Skeletal muscle satellite cell (primary cell): ENCODE measurements around the gene PRSS12.

ENCODE experiments used
- H3K27me3 ChIP-seq: 2 replicates; pipeline ENCODE4 v1.7.0; 2013; ENCODE audit warnings: low read length; ENCODE audit not compliant: control insufficient read depth, insufficient read depth
- H3K36me3 ChIP-seq: 2 replicates; pipeline ENCODE4 v1.7.0; 2013; ENCODE audit warnings: mild to moderate bottlenecking, control low read depth, low read length; ENCODE audit not compliant: insufficient read depth
- H3K4me1 ChIP-seq: 2 replicates; pipeline ENCODE4 v1.7.0; 2013; ENCODE audit warnings: low read length; ENCODE audit not compliant: control insufficient read depth, insufficient read depth
- H3K4me2 ChIP-seq: 2 replicates; pipeline ENCODE4 v1.7.0; 2013; ENCODE audit warnings: mild to moderate bottlenecking, low read length
- H3K4me3 ChIP-seq: 2 replicates; pipeline ENCODE4 v1.7.0; 2013; ENCODE audit warnings: low read length
- H3K9ac ChIP-seq: 2 replicates; pipeline ENCODE4 v1.7.0; 2013; ENCODE audit warnings: mild to moderate bottlenecking, low read depth, low read length, moderate library complexity
- H3K9me3 ChIP-seq: replicated peaks from 2 replicates; pipeline ENCODE4 v1.7.0; 2013; ENCODE audit warnings: mild to moderate bottlenecking, control low read depth, low read length

PRSS12 gene

DNA sequence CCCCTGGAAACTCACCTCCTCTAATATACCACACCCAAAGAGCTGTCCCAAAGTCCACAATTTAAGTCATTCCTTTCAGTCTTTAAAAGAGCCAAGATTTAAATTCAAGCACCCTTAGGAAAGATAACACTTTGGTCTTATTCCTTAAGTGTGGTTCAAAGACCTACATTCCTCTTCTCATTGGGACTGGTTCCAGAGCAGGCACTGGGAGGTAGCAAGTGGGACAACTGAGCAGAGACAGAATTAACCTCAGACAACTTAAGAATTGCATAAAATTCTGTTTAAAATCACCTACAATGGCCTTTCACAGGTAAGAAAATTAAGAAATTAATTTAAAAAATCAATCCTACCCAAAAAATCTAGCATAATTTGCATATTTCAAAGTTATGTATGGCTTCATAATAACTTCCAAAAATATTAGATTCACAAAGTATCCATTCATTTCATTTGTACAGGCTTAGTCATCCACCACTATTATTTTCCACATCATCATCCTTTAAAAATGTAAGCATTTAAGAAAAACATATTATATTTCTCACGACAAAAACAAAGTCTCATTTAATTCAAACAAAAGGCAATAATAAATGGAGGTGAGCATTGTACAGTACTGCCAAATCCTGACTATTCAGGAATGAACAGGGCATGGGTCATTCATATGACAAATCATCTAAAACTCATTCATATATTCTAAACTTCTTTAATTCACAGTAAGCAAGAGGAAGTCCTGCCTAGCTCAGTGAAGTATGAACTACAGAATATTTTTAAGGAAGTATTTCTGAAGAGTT lies 13.6 kb downstream of the PRSS12 start:
- H3K9ac ChIP-seq: peak overlapping the region; percentile 59
- no peaks in the 10 kb centered on the region for H3K27me3 ChIP-seq
- H3K36me3 ChIP-seq: no peaks in the 10 kb centered on the region
- peak overlapping the region; percentile 4 for H3K4me3 ChIP-seq
- H3K4me1 ChIP-seq: peaks cover 44% of the 10 kb centered on the region
- H3K4me2 ChIP-seq: peak overlapping the region; percentile 64
- H3K9me3 ChIP-seq: no peaks in the 10 kb centered on the region

DNA sequence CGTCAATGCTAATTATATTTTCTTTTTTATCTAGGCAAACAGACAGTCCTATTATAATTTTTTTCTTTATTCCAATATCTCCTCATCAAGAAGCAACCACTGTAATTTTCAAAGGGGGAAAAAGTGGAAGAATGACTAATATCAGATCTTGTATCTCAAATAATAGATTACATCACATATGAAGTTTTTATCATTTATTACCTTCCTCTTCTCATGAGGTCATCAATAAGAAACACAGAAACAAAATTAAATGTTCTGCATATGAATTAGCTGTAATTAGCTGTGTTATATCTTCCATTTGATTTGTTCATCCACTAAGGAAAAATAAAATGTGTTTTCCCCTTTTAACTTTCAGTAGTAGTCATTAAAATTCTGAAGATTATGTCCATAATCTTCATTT lies 14.3 kb downstream of the PRSS12 start:
- no peaks in the 10 kb centered on the region for H3K36me3 ChIP-seq
- H3K4me1 ChIP-seq: peaks cover 44% of the 10 kb centered on the region
- no peaks in the 10 kb centered on the region for H3K9me3 ChIP-seq
- H3K4me2 ChIP-seq: peak overlapping the region; percentile 64
- H3K9ac ChIP-seq: peak overlapping the region; percentile 59
- H3K4me3 ChIP-seq: peak overlapping the region; percentile 4
- no peaks in the 10 kb centered on the region for H3K27me3 ChIP-seq

DNA sequence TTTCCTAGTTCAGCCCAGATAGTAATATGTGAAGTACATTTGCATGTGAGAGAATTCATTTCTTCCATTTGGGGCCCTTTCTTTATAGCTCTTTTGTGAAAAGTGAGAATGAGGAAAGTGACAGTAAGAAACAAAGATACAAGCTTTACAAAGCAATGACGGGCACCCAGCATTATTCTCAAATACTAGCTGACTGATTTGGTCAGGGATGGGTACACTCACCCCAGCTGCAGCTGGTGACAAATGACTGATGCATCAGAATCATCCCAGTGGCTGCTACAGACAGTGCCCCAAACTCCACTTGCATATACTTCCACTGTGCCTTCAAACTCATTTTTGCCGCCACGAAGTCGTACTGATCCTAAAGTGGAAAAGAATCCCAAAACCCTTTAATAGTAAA lies 14.8 kb downstream of the PRSS12 start:
- no peak overlapping the region for H3K9ac ChIP-seq
- no peaks in the 10 kb centered on the region for H3K36me3 ChIP-seq
- peaks cover 44% of the 10 kb centered on the region for H3K4me1 ChIP-seq
- H3K9me3 ChIP-seq: no peaks in the 10 kb centered on the region
- H3K4me2 ChIP-seq: peak overlapping the region; percentile 31
- H3K4me3 ChIP-seq: no peak overlapping the region
- H3K27me3 ChIP-seq: no peaks in the 10 kb centered on the region

DNA sequence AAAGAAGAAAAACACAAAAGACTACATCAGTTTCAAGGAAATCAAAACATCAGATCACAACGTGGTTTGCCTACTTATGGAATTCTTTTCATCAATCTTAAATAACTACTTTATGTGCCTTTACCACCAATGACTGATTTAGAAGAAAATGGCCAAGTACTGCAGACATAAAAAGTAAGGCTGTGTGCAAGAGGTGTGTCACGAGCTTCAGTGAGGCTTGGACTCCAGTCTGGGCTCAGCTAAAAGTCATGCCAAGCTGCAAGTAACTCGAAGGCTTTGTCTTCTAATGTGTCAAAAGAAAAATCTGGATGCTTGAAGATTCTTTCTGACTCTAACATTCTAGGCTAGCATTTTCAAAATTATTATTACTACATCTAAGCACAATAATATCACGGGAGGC lies 17.0 kb downstream of the PRSS12 start:
- no peak overlapping the region for H3K4me3 ChIP-seq
- peak overlapping the region; percentile 36 for H3K4me2 ChIP-seq
- H3K9ac ChIP-seq: no peak overlapping the region
- peaks cover 44% of the 10 kb centered on the region for H3K4me1 ChIP-seq
- H3K27me3 ChIP-seq: no peaks in the 10 kb centered on the region
- no peaks in the 10 kb centered on the region for H3K9me3 ChIP-seq
- peaks cover 4% of the 10 kb centered on the region for H3K36me3 ChIP-seq

DNA sequence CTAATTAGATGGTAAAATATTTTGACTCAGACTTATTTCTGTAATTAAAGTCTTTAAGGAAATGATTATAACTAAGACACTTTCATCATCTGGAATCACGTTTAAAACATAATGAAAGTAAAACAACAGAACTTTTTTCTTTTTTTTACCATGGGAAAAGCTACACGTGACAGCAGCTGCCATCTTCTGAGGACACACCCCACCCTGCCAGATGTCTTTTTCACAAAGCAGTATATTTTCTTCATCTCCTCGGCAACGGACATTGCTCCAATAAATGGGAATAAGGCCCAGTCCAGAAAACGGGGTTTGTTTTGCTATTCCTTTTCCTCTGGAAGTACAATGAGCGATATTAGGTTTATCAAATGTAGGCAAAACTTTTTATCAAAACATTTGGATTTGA lies 17.5 kb downstream of the PRSS12 start:
- Histone ChIP-seq H3K36me3 (peaks cover 4% of the 10 kb centered on the region), H3K9ac (no peak overlapping the region), H3K9me3 (no peaks in the 10 kb centered on the region), H3K4me3 (no peak overlapping the region), H3K4me1 (peaks cover 40% of the 10 kb centered on the region), H3K27me3 (no peaks in the 10 kb centered on the region), H3K4me2 (peak overlapping the region; percentile 36)

DNA sequence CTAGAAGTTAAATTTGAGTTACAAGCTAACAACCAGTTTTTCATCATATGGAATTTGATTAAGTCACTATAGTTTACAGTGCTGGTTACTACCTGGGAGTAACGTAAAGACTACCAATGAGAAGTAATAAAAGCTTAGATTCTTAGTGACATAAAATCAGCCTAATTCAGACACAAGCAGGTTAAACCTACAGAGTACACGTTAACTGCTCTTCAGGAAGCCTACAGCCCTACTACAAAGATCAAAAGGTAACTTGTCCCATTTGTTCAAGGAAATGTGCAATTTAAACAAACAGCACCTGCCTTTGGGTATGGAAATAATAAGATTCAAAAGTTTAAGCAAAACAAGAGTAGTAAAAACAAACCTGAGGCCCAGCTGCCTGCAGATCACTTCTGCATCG lies 21.5 kb downstream of the PRSS12 start:
- no peaks in the 10 kb centered on the region for H3K9me3 ChIP-seq
- H3K27me3 ChIP-seq: no peaks in the 10 kb centered on the region
- H3K4me2 ChIP-seq: no peak overlapping the region
- no peak overlapping the region for H3K9ac ChIP-seq
- peaks cover 4% of the 10 kb centered on the region for H3K36me3 ChIP-seq
- no peak overlapping the region for H3K4me3 ChIP-seq
- peaks cover 7% of the 10 kb centered on the region for H3K4me1 ChIP-seq

DNA sequence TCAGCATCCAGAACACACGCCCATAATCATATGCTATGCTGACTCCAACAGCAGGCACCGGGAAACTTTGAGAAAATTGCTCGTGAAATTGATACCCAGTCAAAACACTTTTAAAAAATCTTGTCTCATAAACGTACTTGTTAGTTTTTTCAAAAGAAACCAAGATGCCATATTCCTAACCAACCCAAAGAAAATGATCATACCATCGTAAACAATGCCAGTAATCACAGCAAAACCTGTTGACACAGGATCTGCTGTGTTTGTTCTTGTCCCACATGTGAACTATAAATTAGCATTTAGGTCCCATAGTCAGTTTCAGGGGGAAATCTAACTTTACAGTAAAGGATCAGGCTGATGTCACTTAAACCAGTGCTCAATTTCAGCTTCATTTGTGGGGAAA lies 23.0 kb downstream of the PRSS12 start:
- Histone ChIP-seq H3K4me3 (no peak overlapping the region), H3K4me1 (no peaks in the 10 kb centered on the region), H3K4me2 (no peak overlapping the region)

DNA sequence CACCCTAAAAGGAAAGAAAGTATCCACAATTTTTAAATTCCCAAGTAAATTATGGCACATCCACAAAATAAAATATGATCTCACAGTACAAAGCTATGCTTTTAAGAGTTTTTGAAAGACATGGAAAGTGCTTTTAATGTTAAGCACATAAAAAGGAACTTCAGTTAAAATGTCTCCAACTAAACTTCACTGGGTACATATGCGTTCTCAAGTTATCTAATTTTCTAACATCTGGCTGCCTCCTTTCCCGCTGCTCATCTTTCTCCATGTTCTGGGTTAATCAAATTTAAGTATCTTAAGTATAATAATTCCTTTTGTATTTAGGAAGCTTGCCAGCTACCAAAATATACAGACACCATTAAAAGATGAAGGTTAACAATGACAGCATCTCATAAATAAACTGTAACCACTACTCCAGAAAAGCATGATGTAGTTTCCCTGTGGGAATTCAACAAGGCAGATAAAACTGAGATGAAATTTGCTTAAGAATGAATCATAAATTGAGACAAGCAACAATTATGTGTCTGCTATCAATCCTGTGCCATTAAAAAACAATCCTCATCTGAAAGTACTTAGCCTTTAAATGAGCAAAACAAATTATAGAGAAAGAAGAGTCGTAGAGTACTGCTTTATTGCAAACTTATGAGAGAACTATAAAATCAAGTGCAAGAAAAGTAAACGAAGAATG lies 25.1 kb downstream of the PRSS12 start:
- Histone ChIP-seq H3K4me1 (no peaks in the 10 kb centered on the region), H3K4me2 (no peak overlapping the region), H3K4me3 (no peak overlapping the region), H3K36me3 (peaks cover 4% of the 10 kb centered on the region), H3K9ac (no peak overlapping the region), H3K27me3 (no peaks in the 10 kb centered on the region), H3K9me3 (no peaks in the 10 kb centered on the region)

More for the DNA sequence above, 23.0 kb downstream of the PRSS12 start:
- Histone ChIP-seq H3K9ac (no peak overlapping the region), H3K27me3 (no peaks in the 10 kb centered on the region), H3K9me3 (no peaks in the 10 kb centered on the region), H3K36me3 (peaks cover 4% of the 10 kb centered on the region)

DNA sequence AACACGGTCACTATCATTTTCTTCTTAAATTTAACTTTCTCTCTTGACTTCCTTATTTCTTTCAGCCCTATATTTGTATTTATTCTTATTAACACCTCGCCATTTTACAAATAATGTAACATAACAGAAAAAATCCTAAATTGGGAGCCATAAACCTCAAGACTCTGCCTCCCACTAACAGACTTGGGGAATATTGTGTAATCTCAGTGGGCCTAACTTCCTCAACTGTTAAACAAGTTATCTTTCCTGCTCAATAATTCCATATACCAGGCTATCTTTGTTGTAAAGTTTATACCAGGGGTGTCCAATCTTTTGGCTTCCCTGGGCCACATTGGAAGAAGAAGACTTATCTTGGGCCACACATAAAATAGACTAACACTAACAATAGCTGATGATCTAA lies 26.2 kb downstream of the PRSS12 start:
- Histone ChIP-seq H3K4me1 (no peaks in the 10 kb centered on the region), H3K9me3 (no peaks in the 10 kb centered on the region), H3K4me3 (no peak overlapping the region), H3K27me3 (no peaks in the 10 kb centered on the region), H3K9ac (no peak overlapping the region), H3K36me3 (peaks cover 4% of the 10 kb centered on the region), H3K4me2 (no peak overlapping the region)

DNA sequence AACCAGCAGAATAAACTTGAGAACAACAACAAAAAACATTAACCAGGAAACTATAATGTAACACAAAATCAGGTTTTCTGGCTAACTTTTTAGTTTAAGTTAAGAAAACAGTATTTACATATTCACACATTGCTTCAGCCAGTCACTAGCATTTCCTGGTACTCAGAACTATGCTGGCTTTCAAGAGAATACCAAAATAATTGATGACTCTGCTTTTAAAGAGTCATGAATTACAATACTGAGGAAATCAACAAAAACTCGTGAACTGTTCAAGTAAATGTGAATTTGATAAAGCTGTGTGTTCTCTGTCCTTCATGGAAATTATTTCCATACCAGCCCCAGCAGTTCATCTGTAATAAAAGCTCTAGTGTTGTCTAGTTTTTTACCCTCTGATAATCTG lies 27.4 kb downstream of the PRSS12 start:
- no peaks in the 10 kb centered on the region for H3K36me3 ChIP-seq
- no peaks in the 10 kb centered on the region for H3K4me1 ChIP-seq
- H3K9me3 ChIP-seq: no peaks in the 10 kb centered on the region
- H3K4me3 ChIP-seq: no peak overlapping the region
- H3K4me2 ChIP-seq: no peak overlapping the region
- H3K27me3 ChIP-seq: no peaks in the 10 kb centered on the region
- H3K9ac ChIP-seq: no peak overlapping the region

DNA sequence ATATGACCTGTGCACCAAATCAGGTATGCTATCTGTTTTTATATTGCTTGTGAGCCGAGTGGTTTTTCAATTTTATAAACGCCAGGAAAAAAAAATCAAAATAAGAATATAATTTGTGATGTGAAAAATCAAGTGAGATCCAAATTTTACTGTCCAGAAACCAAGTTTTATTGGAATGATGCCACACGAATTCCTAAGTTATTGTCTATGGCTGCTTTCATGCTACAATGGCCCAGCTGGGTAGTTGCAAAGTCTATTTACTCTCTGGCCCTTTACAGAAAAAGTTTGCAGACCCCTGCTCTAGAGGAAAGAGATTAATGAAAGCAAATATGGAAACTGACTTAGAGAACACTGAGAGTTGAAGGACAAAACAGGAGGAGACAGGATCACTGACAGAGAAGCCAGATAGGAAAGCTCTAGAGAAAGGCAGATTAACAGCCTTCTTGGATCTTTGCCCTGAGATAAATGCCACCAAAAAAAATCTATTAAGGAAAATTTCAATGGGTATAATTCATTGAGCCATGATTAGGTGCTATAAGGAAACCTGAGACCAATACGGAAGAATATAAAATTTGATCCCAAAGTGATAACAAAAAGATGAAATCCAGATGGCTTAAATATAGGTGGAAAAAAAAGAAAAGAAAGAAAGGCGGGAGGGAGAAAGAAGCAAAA lies 29.8 kb downstream of the PRSS12 start:
- H3K4me3 ChIP-seq: no peak overlapping the region
- H3K36me3 ChIP-seq: peaks cover 3% of the 10 kb centered on the region
- H3K9ac ChIP-seq: no peak overlapping the region
- H3K9me3 ChIP-seq: no peaks in the 10 kb centered on the region
- H3K4me1 ChIP-seq: peaks cover 4% of the 10 kb centered on the region
- no peak overlapping the region for H3K4me2 ChIP-seq
- no peaks in the 10 kb centered on the region for H3K27me3 ChIP-seq
